GM21360 (cell line): Measurements from ENCODE around the gene GCNT4.

Source experiments
- ATAC-seq: cut with Tn5 transposase; IDR thresholded peaks from one replicate; pipeline ENCODE4 v1.9.1; 2021; ENCODE audit warnings: mild to moderate bottlenecking, moderate library complexity; ENCODE audit not compliant: unreplicated experiment

Gene GCNT4

GRCh38 chr5:75018805-75019587 lies 33.4 kb downstream of the GCNT4 start:
- no peak for ATAC-seq

GRCh38 chr5:75017971-75018370 lies 34.4 kb downstream of the GCNT4 start:
- no peak for ATAC-seq

- no peak for ATAC-seq
Observed at GRCh38 chr5:75016896-75017295, 35.5 kb downstream of the GCNT4 start.

- ATAC-seq, result no peak
Observed at GRCh38 chr5:75012748-75013147, 39.6 kb downstream of the GCNT4 start.

- ATAC-seq, result no peak
Observed at GRCh38 chr5:75010838-75011237, 41.5 kb downstream of the GCNT4 start.

GRCh38 chr5:75009556-75010345 lies 42.6 kb downstream of the GCNT4 start:
- no peak for ATAC-seq

- no peak for ATAC-seq
Observed at GRCh38 chr5:75006865-75007822, 45.2 kb downstream of the GCNT4 start.

GRCh38 chr5:75005561-75005960 lies 46.8 kb downstream of the GCNT4 start:
- ATAC-seq, result no peak
